Fibroblast of upper back skin (primary cell): ENCODE measurements around the gene TAF11L7.
"Not testable (repeated sequence)": the region's sequence is repeated elsewhere in the genome, so short reads cannot be mapped to it uniquely, and the experiment has no call there.

Experiments used
- DNase-seq: peaks from one replicate; pipeline ENCODE4 v3.0.0-alpha.2; 2013

TAF11L7 gene

GRCh38 chr5:17585658-17586057 lies at the start of gene TAF11L7:
TSS of gene TAF11L7 (minus strand) at chr5:17585758.
- DNase-seq: not testable (repeated sequence)

DNA sequence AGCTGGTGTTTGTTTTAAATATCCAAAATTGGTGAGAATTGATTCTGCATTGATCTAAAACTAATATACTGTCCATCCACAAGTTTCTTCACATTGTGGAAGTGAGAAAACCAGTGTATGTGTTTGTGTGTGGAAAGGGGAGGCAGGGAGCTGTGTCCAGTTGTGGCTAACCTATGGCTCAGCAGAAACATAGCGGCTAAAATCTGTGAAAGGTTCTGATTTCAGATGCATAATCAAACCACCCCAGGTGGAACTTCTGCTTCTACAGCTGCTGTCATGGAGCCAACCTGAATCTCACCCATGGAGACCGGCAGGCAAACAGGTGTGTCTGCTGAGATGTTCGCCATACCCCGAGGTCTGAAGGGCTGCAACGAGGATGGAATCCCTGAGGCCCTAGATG lies 48.6 kb upstream of the TAF11L7 start, which contains the start of gene TAF11L14:
TAF11L14 (plus strand) TSS at position 301 of the 400 bp plus-strand sequence.
- DNase-seq: no peak

DNA sequence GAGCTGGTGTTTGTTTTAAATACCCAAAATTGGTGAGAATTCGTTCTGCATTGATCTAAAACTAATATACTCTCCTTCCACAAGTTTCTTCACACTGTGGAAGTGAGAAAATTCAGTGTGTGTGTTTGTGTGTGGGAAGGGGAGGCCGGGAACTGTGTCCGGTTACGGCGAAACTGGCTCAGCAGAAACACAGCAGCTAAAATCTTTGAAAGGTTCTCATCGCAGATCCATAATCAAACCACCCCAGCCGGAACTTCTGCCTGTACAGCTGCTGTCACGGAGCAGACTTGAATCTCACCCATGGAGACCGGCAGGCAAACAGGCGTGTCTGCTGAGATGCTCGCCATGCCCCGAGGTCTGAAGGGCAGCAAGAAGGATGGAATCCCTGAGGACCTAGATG lies 46.2 kb upstream of the TAF11L7 start, which contains the start of gene TAF11L13:
TAF11L13 (plus strand) TSS at position 301 of the 400 bp plus-strand sequence.
- not testable (repeated sequence) for DNase-seq

DNA sequence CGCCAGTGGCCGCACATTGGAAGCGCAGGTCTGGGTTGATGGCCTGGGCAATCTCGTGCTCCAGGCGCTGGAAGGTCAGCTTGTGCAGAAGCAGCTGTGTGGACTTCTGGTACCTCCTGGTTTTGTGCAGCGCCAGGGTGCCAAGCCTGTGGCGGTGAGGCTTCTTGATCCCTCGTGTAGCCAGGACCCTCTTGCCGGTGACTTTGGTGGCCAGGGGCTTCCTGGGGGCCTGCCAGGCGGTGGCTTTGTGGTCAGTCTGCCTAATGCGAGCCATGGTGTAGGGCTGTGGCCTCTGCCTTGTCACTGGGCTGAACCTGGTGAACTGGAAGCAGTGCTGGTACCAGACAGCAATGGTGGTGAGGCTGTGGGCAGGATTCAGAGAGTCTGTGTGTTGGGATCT lies 40.1 kb upstream of the TAF11L7 start:
- DNase-seq: no peak

DNA sequence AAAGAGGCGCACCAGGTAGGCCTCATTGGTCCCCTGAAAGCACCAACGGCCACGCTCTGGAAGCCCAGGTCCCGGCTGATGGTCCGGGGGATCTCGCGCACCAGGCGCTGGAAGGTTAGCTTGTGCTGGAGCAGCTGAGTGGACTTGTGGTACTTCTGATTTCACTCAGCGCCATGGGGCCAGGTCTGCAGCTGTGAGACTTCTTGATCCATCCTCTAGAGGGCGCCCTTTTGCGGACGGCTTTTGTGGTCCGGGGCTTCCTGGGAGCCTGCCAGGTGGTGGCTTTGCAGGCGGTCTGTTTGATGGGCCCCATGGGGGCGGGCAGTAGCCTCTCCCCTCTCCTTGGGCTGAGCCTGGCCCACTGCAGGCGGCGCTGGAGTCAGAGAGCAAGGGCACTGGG lies 35.1 kb upstream of the TAF11L7 start:
- no peak for DNase-seq

- no peak for DNase-seq
These were observed 33.8 kb upstream of the TAF11L7 start for GRCh38 chr5:17619354-17619753.

DNA sequence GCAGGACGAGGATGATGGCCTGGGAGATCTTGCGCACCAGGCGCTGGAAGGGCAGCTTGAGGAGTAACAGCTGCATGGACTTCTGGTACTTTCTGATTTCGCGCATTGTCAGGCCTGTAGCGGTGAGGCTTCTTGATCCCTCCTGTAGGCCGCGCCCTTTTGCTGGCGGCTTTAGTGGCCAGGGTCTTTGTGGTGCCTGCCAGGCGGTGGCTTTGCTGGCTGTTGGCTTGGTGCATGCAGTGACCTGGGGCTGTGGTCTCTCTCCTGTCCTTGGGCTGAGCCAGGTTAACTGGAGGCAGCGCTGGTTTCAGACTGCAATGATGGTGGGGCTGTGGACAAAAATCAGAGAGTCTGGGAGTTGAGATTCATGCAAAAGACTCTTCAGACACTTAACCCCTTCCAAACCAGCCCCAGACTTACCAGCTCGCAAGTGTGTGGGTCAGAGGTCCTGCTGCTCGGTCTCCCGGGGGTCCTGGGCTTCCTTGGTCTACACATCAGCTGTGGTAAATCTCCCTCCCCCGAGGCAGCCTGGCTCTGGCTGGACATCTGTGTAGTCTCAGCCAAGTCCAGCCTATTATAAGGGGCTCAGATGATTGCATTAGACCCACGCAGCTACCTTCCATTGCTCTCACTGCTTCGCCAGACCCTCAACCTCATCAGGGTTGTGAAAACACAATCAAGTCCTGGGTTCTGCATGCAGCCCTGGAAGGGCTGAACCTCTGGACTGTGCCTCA lies 29.5 kb upstream of the TAF11L7 start:
- no peak for DNase-seq

DNA sequence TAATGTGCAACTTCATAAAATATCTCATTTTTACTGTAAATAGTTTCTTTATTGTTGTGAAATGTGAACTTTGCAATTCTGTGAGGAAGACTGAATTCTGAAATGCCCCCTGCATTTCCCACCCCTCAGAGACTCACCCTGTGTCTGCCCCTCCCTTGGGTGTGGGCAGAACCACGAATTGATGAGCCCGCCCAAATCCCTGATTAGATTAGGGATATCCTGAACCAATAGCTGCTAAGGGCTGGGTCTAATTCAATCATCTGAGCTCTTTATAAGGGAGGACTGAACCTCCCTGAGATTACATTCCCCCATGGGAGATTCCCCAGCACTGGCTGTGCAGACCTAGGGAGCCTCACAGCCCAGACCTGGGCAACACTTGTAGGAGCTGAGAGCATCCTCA lies 24.5 kb upstream of the TAF11L7 start, which contains the start of gene TAF11L12:
TAF11L12 (plus strand) TSS at position 301 of the 400 bp plus-strand sequence.
- DNase-seq: not testable (repeated sequence)

- DNase-seq: not testable (repeated sequence)
These were observed 21.9 kb upstream of the TAF11L7 start for GRCh38 chr5:17607461-17607860.

DNA sequence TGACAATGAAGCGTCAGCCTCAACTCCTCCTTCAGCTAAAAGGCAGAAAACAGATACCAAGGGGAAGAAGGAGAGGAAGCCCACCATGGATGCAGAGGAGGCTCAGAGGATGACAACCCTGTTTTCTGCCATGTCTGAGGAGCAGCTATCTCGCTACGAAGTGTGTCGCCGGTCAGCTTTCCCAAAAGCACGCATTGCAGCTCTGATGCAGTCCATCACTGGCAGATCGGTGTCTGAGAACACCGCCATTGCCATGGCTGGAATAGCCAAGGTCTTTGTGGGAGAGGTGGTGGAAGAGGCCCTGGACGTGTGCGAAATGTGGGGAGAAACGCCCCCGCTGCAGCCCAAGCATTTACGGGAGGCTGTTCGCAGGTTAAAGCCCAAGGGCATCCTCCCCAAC lies 19.4 kb upstream of the TAF11L7 start:
- no peak for DNase-seq

- DNase-seq: not testable (repeated sequence)
These were observed 18.3 kb upstream of the TAF11L7 start, which contains the start of gene TAF11L11 for GRCh38 chr5:17603880-17604279. TSS of gene TAF11L11 (plus strand) at chr5:17604183.

- DNase-seq: not testable (repeated sequence)
These were observed 12.2 kb upstream of the TAF11L7 start, which contains the start of gene TAF11L10 for GRCh38 chr5:17597728-17598127. TSS of gene TAF11L10 (minus strand) at chr5:17597828.

- not testable (repeated sequence) for DNase-seq
These were observed 8.7 kb upstream of the TAF11L7 start, which contains the start of gene TAF11L9 for GRCh38 chr5:17594255-17594654. TSS of gene TAF11L9 (minus strand) at chr5:17594394.

DNA sequence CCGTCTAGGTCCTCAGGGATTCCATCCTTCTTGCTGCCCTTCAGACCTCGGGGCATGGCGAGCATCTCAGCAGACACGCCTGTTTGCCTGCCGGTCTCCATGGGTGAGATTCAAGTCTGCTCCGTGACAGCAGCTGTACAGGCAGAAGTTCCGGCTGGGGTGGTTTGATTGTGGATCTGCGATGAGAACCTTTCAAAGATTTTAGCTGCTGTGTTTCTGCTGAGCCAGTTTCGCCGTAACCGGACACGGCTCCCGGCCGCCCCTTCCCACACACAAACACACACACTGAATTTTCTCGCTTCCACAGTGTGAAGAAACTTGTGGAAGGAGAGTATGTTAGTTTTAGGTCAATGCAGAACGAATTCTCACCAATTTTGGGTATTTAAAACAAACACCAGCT lies 5.3 kb upstream of the TAF11L7 start, which contains the start of gene TAF11L8:
TAF11L8 (minus strand) TSS at position 101 of the 400 bp plus-strand sequence.
- not testable (repeated sequence) for DNase-seq
